ENCODE results near the gene FAIM2.

Gene FAIM2

GRCh38 chr12:49843876-49844437, 59.7 kb downstream of the FAIM2 start:
- no peak for TF ChIP-seq CTCF (IDR thresholded peaks at IDR 0.05; ENCODE audit: low read depth, low read length, missing control alignments)
- in situ Hi-C loops (cut with HindIII; ENCODE audit: low sequenced_read_pairs), result no loop called here
- no peak overlapping the region for H3K4me3 ChIP-seq (ENCODE audit: low read depth, low read length)
- no peak for DNase-seq (ENCODE audit: low read depth)

- in situ Hi-C loops (cut with HindIII; ENCODE audit: low sequenced_read_pairs), result no loop called here
- H3K4me3 ChIP-seq (ENCODE audit: low read depth, low read length), result peak overlapping the region; percentile 83
- TF ChIP-seq CTCF (IDR thresholded peaks at IDR 0.05; ENCODE audit: low read depth, low read length, missing control alignments), result no peak
- DNase-seq (ENCODE audit: low read depth), result no peak
Measured at GRCh38 chr12:49843411-49843810, 60.3 kb downstream of the FAIM2 start.

- no peak for TF ChIP-seq CTCF (IDR thresholded peaks at IDR 0.05; ENCODE audit: low read depth, low read length, missing control alignments)
- in situ Hi-C loops (cut with HindIII; ENCODE audit: low sequenced_read_pairs), result no loop called here
- peak; percentile 77 for DNase-seq (ENCODE audit: low read depth)
- peak within 1 kb of the TSS; percentile 83 for H3K4me3 ChIP-seq (ENCODE audit: low read depth, low read length)
Measured at GRCh38 chr12:49842519-49843352, 61.0 kb downstream of the FAIM2 start, which contains the start of gene BCDIN3D. Gene BCDIN3D (minus strand): TSS chr12:49843106. CDS start chr12:49843087, 19 bp downstream.

DNA sequence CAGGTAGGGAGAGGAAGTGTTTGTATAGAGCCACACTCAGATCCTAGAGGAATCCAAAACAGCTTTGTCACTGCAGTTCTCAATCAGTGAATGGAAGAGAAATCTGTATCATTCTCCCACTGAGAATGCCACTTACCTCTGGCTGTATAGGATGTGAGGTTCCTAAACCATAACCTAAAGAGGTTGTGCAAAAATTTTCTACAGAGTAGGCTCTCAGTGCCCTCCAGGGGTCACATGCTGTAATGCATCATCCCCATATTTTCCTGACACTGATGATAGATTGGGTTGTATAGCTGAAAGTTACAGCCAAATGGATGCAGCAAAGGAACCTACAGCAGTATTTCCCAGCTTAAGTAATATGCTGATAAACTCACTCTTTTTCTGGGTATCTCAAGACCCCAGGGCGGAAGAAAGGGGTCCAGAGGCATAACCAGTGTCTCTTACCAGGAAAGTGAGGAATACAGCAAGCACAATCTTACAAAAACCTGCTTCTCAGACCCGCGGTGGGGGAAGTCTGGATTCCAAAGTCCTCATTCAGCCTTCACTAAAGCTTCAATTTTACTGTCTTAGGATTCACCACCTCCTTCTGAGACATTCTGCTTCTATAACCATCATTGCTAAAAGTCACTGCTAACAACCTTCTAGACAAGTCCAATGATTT, 64.6 kb downstream of the FAIM2 start:
- peak; percentile 71 for TF ChIP-seq CTCF (IDR thresholded peaks at IDR 0.05; ENCODE audit: low read depth, low read length, missing control alignments)
- H3K4me3 ChIP-seq (ENCODE audit: low read depth, low read length), result no peak overlapping the region
- in situ Hi-C loops (cut with HindIII; ENCODE audit: low sequenced_read_pairs), result no loop called here
- no peak for DNase-seq (ENCODE audit: low read depth)

GRCh38 chr12:49832836-49833421, 70.8 kb downstream of the FAIM2 start:
- DNase-seq (ENCODE audit: low read depth), result no peak
- TF ChIP-seq CTCF (IDR thresholded peaks at IDR 0.05; ENCODE audit: low read depth, low read length, missing control alignments), result no peak
- in situ Hi-C loops (cut with HindIII; ENCODE audit: low sequenced_read_pairs), result no loop called here
- H3K4me3 ChIP-seq (ENCODE audit: low read depth, low read length), result no peak overlapping the region

DNA sequence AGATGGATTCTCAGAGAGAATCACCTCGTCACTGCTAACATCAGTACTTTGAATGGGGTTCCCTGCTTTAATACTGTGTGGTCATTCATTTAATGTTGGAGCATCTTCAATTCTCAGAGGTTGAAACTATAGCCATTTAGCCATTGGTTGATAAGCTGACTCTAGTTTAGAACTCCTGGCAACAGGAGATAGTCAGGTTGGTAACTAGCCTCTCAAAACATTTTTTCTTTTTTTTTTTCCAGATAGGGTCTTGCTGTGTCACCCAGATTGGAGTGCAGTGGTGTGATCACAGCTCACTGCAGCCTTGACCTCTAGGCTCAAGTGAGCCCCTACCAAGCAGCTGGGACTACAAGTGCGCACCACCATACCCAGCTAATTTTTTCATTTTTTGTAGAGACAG, 72.0 kb downstream of the FAIM2 start:
- no peak overlapping the region for H3K4me3 ChIP-seq (ENCODE audit: low read depth, low read length)
- in situ Hi-C loops (cut with HindIII; ENCODE audit: low sequenced_read_pairs), result no loop called here
- no peak for DNase-seq (ENCODE audit: low read depth)
- no peak for TF ChIP-seq CTCF (IDR thresholded peaks at IDR 0.05; ENCODE audit: low read depth, low read length, missing control alignments)

Measured in astrocyte of the cerebellum (primary cell).